NK-92 (cell line): ENCODE data around the gene NCKAP1.
"Not testable (repeated sequence)": the region's sequence is repeated elsewhere in the genome, so short reads cannot be mapped to it uniquely, and the experiment has no call there.

Experiments used
- DNase-seq: peaks from one replicate; lab custom pipeline; 2025; ENCODE audit not compliant: unreplicated experiment; lab: John Stamatoyannopoulos, UW

Gene NCKAP1

DNA sequence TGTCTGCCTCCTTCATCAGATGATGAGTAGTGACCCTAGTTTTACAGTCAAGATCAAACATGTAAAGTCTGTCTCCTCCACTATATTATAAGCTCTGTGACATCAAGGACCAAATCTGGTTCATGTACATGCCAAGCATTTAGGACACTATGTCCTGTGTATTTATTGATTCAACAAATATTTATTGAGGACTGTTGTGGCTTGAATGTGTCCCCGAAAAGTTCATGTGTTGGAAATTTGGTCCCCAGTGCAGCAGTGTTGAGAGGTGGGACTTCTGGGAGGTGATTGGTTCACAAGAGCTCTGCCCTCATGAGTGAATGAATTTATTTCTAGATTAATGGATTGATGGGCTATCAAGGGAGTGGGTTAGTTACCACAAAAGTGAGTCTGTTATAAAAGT lies 125.2 kb downstream of the NCKAP1 start:
- no peak for DNase-seq

DNA sequence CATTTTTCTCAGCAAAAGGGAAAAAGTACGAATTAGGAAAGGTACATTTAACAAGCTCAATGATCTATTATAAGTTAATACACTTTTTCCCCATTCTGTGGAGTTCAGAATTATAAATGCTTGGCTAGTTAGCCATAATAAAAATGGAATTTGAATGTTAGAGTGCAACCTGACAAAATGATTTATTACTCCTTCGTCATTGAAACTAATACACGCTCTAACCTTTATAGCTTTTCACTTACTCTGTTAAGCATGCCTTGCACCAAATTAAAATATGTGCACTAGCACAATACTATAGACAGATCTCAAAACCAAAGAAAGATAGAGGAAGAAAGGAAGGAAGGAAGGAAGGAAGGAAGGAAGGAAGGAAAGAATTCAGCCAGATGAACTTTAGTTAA lies 125.7 kb downstream of the NCKAP1 start:
- DNase-seq: no peak

GRCh38 chr2:182911813-182912517 lies 126.3 kb downstream of the NCKAP1 start:
- DNase-seq: no peak

DNA sequence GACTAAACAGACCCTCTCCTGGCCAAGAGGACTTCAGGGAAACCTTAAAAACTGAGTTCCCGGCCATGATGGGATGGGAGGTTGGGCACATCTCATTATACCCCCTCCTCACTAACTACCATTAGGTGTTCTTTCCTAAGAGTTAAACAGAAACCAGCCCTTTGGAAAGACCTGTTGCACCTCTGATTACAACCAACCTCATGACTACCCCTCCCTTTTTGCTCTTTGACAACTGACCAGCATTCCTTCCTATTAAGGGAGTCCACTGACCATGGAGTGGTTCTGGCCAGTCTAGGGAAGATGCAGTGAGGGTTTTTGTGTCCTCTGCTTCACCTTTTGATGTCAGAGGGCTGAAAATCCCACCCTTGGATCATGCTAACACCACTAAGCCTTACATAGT lies 127.3 kb downstream of the NCKAP1 start:
- no peak for DNase-seq

DNA sequence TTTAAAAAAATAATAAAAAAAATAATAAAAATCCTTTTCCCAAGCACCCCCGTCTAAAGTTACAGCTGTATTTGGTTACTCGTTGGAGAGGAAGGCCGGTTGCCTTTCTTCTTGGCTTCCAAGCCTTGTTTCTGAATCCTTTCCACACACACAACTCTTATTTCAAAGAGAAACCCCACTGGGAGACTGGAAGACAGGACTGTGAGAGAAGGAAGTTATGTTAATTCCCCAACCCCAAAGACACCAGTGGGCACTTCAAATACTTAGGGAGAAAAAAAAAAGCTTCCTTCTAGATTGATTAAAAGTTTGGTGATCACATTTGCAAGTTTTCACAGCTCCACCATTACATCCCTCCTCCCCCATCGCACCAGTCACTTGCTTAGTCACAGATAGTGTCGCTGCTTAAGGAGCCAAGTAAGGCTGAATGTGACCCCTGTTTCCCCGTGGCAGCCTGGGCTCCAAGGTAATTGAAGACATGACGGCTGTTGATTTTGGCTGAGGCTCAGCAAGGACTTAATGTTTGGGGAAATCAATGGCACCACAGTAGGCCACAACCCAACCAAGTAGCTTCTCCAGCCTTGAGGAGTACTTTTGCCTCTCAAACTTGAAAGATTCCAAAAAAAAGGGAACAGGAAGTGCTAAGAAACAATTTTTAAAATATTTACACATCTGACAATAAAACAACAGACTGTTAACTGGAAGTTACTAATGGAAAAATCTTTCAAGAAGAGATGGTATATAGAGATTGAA lies 131.0 kb downstream of the NCKAP1 start:
- no peak for DNase-seq

DNA sequence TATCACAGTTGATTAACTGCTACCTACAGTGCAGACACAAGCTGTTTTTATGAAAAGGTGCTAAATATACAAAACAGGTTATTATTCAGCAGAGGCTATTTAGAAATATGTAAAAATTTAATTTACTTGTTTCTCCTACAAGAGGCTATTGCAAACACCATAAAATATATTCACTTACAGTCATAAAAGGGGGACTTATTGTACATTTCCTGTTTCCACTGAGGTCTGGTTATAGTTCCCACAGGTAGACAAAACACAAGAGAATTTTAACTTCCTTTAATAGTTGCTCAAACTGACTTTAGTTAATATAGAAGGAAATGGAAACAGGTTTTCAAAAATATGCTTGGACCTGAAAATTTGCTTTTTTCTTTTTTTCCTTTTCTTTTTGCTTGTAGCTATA lies 131.8 kb downstream of the NCKAP1 start:
- DNase-seq: no peak

DNA sequence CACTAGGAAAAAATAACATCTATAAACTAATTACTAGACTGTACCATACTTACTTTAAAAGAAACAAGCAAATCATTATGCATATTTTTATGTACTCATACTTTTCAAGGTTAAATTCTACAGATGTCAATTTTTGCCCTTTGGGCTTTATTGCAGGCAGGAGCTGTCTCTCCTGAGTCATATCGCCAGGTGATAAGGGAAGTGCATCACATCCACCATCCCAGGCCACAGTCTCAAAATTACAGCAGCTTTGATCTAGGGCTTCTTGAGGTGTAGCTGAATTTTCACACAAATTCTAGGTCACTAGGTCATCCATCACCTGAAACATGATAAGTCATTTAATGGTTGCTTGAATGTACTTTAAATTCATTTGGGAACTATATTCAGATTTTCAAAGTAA lies 133.4 kb downstream of the NCKAP1 start:
- DNase-seq: no peak

GRCh38 chr2:182903566-182903965 lies 134.7 kb downstream of the NCKAP1 start:
- DNase-seq: no peak

GRCh38 chr2:182901748-182902147 lies 136.5 kb downstream of the NCKAP1 start:
- no peak for DNase-seq

DNA sequence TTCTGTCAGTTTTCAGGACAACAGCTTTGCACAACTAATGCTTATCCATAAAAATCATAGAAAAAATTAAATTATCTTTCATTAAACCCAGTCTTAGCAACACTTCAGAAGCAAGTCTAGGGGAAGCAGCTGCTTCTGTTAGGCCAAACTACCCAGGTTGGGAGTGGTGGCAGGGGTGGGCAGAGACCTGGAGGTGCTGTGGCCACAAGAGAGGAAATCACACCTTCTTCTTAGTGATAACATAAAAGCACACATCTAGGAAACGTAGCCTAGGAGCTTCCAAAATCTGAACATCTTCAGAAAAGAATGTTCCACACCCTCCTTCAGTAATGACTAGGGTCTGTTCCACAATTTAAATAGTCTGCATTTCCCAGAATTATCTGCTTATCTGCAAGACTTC lies 139.5 kb downstream of the NCKAP1 start:
- no peak for DNase-seq

DNA sequence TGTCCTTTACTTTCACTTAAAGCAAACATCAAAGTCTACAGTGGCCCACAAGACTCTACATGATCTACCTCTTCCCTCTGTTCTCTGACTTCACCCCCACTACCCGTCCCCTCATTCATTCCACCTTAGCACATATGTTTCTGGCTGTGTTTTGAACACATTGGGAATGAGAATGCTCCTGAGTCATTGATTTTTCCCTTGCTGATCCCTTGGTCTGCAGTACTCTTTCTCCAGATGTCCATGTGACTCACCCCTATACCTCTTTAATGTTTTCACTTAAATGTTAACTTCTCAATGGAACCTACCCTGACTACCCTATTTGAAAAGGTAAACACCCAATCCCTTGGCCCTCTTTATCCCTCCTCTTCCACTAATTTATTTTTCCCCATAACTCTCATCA lies 141.1 kb downstream of the NCKAP1 start:
- no peak for DNase-seq

DNA sequence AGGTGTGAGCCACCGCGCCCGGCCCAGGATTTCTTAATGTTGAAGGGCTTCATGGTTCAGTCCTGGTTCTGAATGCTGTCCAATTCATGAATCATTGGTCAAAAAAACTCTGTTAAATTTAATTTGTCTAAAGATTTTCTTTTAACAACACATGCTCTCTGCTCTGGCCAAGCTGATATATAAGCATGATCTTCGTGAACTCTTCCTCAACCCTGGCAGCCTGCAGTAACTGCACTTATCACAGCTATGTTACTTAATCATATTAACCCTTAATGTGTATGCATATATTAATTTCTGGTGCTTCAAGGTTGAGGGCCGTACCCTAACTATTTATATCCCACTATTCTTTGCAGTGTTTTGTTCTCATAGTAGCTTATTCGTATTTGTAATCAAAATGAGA lies 142.5 kb downstream of the NCKAP1 start:
- DNase-seq: no peak

DNA sequence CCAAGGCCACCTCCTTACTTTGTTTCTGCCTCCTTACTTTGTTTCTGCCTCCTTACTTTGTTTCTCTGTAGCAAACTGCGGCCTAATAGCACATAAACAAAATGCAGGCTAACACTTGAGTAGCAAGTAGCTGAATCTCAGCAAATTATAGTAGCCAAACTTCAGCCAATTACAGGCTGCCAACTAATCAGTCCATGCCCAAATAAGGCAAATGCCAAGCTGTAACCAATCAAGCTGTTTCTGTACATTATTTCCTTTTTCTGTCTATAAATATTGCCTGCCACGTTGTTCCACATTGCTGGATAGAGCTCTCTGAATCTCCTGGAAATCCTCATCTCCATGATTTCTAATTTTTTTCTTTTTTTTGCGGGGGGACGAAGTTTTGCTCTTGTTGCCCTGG lies 143.1 kb downstream of the NCKAP1 start:
- no peak for DNase-seq

DNA sequence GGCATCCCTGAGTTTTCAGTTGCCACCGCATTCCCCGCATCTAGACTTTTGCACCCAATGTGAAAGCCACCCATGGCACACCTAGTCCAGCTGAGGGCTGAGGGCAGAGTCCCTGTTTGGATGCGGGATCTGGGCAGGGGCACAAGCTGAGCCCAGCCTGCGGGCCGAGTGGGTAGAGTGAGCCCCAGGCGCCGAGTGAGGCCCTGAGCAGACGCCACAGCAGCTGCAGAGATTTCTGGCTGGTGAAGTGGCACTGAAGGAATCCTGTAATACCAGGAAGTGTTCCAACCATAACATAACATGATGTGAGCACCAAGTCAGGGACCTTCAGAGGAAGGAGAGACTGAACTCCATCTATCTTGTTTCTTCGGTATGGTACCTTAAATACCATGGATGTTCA lies 144.1 kb downstream of the NCKAP1 start:
- no peak for DNase-seq

GRCh38 chr2:182893666-182894065 lies 144.6 kb downstream of the NCKAP1 start:
- DNase-seq: no peak

DNA sequence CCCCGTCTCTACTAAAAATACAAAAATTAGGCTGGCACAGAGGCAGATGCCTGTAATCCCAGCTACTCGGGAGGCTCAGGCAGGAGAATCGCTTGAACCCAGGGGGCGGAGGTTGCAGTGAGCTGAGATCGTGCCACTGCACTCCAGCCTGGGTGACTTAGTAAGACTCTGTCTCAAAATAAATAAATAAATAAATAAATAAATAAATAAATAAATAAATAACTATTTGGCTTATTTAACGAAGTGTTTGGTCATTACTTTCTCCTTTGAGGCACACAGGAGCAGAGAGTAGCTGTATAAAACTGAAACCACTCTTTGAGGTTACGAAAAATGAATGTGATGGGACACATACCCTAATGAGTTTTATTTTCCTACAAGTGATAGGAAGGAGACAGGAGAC lies 145.2 kb downstream of the NCKAP1 start:
- DNase-seq: not testable (repeated sequence)

- DNase-seq: no peak
Observed at GRCh38 chr2:182891611-182892010, 146.6 kb downstream of the NCKAP1 start.

DNA sequence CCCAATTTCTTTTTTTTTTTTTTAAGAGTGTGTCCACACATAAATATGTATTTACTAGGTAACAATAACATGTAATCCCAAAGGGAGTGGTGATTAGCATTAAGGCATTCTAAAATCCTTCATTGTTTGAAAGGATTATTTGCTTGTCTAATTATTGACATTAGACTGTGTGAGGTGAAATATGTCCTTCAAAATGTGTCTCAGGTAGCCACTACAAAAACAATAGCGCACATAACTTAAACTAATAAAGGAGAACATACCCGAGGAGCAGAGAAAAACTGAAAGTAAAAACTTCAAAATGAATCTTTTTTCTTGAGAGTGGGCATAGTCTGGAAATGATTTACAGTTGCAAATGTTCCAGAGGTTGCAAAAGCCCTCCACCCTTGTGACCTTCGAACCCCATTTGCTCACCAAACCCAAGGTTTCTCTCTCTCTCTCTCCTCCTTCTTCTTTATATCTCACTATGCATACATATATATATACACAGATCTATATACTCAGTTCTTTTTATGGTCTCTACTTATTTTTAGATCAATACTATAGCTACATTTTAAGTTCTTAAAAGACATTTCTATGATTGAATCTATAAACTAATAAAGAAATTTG lies 147.4 kb downstream of the NCKAP1 start:
- no peak for DNase-seq

DNA sequence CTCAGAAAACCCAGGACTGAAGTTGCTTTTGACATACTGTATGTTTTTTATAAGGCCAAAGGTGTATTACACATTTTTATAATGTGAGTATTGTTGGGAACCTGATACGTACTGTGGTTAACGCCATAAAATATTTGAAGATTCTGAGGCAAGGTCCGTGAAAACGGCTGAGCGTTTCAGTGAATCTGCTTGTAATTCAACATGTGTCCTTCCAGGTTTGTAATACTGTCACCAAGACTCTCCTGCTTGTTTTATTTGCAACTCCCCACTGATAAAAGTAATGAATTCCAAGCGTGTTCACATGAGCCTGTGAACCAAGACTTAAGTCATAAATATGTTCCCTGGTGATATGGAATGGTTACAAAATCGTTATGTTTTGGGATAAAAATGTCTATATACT lies 148.0 kb downstream of the NCKAP1 start:
- no peak for DNase-seq

DNA sequence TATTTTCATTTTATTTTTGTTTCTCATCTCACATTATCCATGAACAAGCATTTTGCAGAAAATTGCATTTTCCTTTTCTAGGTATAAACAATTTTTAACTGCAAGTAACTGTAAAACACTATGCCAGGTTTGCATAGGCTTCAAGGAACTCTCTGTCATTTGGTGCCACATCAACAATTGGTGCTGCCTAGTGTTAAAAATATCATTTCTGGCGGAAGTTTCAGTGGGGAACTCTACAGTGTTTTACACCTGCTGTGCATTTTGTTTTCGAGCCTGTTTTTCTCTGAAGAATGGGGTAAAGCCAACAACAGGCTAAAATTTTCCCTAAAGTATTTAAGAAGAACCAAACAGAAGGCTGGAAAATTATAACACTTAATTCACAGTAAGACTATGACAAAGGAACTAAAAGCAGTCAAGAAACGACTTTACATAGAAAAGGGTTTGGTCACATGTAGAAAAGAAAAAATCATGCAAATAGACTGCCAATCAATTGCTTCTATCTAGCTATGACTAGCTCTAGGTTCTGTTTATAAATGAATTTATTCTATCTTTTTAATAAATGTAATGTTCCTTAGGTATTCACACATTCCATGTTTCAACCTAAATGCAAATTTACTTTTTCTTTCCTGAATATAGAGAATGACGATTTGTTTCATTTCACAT lies 150.4 kb downstream of the NCKAP1 start:
- DNase-seq: no peak

GRCh38 chr2:182887093-182887492 lies 151.2 kb downstream of the NCKAP1 start:
- no peak for DNase-seq

GRCh38 chr2:182885771-182886170 lies 152.5 kb downstream of the NCKAP1 start:
- DNase-seq: no peak
